Activated CD8-positive, alpha-beta memory T cell treated with anti-CD3 and anti-CD28 coated beads, Interleukin-2, amount 10 ng/mL, durations not matched to agents 7 days and 5 days (primary cell): ENCODE results near the gene MUC5AC. TPM values are rescaled to one million over a fixed set of nuclear protein-coding genes. Genes with fewer than 3 reads are reported as not detected.
"Not testable (repeated sequence)": the region's sequence is repeated elsewhere in the genome, so short reads cannot be mapped to it uniquely, and the experiment has no call there.

Experiments used
- ATAC-seq: fragments of 150-1000 bp; cut with Tn5 transposase; one replicate; pipeline ENCODE4 v1.10.0; 2021; ENCODE audit warnings: moderate library complexity
- CTCF ChIA-PET: fragments of 350-600 bp; sonication (Branson Sonifier 250); formaldehyde crosslinking; loops from one replicate; lab custom pipeline; 2021; ENCODE audit warnings: antibody characterized with exemption; lab: Charles Lee
- DNase-seq: peaks from one replicate; pipeline ENCODE4 v3.0.0-alpha.2; 2020
- H3K27ac Mint-ChIP-seq: one replicate; pipeline ENCODE4 v1.8.0; 2021; ENCODE audit warnings: mild to moderate bottlenecking, mixed read lengths
- H3K27me3 Mint-ChIP-seq: one replicate; pipeline ENCODE4 v1.8.0; 2021; ENCODE audit warnings: mixed read lengths
- H3K36me3 Mint-ChIP-seq: one replicate; pipeline ENCODE4 v1.8.0; 2021; ENCODE audit warnings: mild to moderate bottlenecking, mixed read lengths
- H3K4me1 Mint-ChIP-seq: one replicate; pipeline ENCODE4 v1.8.0; 2021; ENCODE audit warnings: mixed read lengths
- H3K4me3 Mint-ChIP-seq: one replicate; pipeline ENCODE4 v1.8.0; 2021; ENCODE audit warnings: mild to moderate bottlenecking, moderate library complexity, mixed read lengths
- H3K9me3 Mint-ChIP-seq: one replicate; pipeline ENCODE4 v1.8.0; 2022; ENCODE audit warnings: low read depth, mixed read lengths
- total RNA-seq, 2 experiments: library from RNA; stranded (reverse); gene quantifications; one replicate each; pipeline ENCODE4 v1.2.3, GENCODE V29; 2021

MUC5AC gene, protein sequence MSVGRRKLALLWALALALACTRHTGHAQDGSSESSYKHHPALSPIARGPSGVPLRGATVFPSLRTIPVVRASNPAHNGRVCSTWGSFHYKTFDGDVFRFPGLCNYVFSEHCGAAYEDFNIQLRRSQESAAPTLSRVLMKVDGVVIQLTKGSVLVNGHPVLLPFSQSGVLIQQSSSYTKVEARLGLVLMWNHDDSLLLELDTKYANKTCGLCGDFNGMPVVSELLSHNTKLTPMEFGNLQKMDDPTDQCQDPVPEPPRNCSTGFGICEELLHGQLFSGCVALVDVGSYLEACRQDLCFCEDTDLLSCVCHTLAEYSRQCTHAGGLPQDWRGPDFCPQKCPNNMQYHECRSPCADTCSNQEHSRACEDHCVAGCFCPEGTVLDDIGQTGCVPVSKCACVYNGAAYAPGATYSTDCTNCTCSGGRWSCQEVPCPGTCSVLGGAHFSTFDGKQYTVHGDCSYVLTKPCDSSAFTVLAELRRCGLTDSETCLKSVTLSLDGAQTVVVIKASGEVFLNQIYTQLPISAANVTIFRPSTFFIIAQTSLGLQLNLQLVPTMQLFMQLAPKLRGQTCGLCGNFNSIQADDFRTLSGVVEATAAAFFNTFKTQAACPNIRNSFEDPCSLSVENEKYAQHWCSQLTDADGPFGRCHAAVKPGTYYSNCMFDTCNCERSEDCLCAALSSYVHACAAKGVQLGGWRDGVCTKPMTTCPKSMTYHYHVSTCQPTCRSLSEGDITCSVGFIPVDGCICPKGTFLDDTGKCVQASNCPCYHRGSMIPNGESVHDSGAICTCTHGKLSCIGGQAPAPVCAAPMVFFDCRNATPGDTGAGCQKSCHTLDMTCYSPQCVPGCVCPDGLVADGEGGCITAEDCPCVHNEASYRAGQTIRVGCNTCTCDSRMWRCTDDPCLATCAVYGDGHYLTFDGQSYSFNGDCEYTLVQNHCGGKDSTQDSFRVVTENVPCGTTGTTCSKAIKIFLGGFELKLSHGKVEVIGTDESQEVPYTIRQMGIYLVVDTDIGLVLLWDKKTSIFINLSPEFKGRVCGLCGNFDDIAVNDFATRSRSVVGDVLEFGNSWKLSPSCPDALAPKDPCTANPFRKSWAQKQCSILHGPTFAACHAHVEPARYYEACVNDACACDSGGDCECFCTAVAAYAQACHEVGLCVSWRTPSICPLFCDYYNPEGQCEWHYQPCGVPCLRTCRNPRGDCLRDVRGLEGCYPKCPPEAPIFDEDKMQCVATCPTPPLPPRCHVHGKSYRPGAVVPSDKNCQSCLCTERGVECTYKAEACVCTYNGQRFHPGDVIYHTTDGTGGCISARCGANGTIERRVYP (N-terminal part only)
- not detected for total RNA-seq

DNA sequence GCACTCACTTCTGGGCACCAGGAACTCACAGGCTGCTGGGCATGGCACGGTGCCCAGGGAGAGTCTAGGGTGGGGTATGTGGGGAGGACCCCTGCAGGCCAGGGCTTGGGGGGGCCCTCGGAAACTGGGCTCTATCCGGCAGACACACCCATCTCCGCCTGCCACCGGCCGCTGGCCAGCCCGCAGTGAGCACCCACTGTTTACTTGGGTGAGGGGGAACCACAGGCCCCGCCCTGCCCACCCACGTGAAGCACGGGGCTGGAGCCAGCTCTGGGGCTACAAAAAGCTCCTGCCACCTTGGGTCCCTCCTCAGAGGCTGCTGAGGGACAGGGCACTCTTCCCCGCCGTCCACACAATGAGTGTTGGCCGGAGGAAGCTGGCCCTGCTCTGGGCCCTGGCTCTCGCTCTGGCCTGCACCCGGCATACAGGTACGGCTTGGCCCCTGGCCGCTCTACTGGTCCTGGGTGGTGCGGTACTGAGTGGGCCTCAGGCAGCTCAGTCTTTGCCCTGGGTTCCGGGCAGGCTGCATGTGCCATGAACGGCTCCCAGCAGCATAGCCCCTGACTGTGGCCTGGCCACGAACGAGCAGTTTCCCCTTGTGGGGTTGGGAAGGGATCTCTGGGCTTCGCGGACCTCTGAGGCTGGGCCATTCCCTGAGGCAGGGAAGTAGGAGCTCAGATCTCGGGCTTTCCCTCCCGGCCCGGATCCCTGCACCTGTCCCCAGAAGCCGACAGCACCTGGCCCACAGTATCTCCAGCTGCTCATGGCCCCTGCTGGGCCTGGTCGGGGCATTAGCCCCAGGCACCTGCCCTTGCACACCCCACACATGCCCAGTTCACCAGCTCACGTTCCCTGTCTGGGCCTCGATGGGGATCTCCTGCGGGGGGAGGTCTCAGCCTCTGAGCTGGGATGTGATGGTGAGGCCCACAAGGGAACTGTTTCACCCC, at the start of gene MUC5AC:
TSS of gene MUC5AC (plus strand) at position 309 of the 947 bp plus-strand sequence. CDS start at position 356, 47 bp downstream.
- Mint-ChIP-seq H3K4me3 (no peak within 1 kb of the TSS), H3K27me3 (no peaks in the 10 kb centered on the region), H3K36me3 (no peaks in the 10 kb centered on the region), H3K4me1 (no peaks in the 10 kb centered on the region), H3K27ac (no peak within 1 kb of the TSS), H3K9me3 (no peaks in the 10 kb centered on the region)
- DNase-seq (no peak), ATAC-seq (no peak)
- CTCF ChIA-PET: no interaction called here

DNA sequence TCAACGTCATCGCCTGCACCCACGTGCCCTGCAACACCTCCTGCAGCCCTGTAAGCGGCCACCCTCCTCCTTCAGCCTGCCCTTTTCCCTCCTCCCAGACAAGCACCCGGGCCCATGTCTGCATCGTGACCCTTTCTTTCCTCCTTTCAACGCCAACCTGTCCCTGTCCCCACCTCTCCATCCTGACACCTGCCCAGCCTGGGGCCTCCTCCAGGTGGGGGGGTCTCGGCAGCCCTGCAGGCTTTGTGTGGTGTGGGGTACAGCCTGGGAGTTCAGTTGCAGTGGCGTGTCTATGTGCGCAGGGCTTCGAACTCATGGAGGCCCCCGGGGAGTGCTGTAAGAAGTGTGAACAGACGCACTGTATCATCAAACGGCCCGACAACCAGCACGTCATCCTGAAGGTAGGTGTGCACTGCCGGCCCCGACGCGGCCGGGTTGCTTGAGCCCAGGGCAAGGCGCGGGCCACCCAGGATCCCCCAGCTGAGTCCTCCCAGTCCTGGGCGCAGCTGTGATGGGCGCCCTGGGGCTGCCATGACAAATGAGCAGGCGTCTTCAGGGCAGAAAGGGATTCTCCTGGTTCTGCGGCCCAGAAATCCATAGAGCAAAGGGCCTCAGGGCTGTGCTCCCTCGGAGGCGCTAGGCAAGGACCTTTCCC, 49.4 kb upstream of the MUC5AC start:
- no peak for ATAC-seq
- no peak overlapping the region for H3K27ac Mint-ChIP-seq
- H3K4me3 Mint-ChIP-seq: no peak overlapping the region
- H3K4me1 Mint-ChIP-seq: no peaks in the 10 kb centered on the region
- CTCF ChIA-PET: no interaction called here
- H3K27me3 Mint-ChIP-seq: no peaks in the 10 kb centered on the region
- no peaks in the 10 kb centered on the region for H3K9me3 Mint-ChIP-seq
- no peak for DNase-seq
- no peaks in the 10 kb centered on the region for H3K36me3 Mint-ChIP-seq

DNA sequence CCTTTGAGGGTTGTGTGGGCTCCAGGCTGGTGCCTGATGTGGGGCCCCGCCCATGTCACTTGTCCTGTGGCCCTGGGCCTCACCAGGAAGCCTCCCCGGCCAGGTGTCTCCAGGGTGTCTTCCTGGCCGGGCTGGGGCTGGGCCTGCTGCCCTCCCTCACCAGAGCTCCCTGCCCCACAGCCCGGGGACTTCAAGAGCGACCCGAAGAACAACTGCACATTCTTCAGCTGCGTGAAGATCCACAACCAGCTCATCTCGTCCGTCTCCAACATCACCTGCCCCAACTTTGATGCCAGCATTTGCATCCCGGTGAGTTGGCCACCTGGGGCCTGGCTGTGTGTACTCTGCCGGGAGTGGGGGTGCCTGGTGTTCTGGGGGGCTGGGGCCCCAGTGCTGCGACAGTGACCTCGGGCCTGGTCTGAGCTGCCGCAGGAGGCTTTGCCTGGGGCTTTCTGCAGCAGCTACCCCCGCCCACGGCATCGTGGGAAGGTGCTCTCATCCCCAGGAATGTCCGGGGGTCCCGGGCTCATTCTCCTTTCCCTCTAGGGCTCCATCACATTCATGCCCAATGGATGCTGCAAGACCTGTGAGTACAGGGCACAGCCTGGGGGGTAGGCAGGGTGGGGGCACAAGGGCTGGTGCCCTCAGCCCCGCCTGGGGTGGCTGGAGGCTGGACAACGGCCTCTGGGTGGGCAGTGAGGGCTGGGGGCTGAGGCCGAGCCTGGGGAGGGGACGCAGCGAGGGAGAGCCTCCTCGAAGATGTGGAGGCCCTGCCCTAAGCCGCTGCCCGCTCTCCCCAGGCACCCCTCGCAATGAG, 48.4 kb upstream of the MUC5AC start:
- H3K27me3 Mint-ChIP-seq: no peaks in the 10 kb centered on the region
- no peaks in the 10 kb centered on the region for H3K9me3 Mint-ChIP-seq
- H3K36me3 Mint-ChIP-seq: no peaks in the 10 kb centered on the region
- no peak for DNase-seq
- no peaks in the 10 kb centered on the region for H3K4me1 Mint-ChIP-seq
- CTCF ChIA-PET: no interaction called here
- H3K4me3 Mint-ChIP-seq: no peak overlapping the region
- ATAC-seq: no peak
- no peak overlapping the region for H3K27ac Mint-ChIP-seq

DNA sequence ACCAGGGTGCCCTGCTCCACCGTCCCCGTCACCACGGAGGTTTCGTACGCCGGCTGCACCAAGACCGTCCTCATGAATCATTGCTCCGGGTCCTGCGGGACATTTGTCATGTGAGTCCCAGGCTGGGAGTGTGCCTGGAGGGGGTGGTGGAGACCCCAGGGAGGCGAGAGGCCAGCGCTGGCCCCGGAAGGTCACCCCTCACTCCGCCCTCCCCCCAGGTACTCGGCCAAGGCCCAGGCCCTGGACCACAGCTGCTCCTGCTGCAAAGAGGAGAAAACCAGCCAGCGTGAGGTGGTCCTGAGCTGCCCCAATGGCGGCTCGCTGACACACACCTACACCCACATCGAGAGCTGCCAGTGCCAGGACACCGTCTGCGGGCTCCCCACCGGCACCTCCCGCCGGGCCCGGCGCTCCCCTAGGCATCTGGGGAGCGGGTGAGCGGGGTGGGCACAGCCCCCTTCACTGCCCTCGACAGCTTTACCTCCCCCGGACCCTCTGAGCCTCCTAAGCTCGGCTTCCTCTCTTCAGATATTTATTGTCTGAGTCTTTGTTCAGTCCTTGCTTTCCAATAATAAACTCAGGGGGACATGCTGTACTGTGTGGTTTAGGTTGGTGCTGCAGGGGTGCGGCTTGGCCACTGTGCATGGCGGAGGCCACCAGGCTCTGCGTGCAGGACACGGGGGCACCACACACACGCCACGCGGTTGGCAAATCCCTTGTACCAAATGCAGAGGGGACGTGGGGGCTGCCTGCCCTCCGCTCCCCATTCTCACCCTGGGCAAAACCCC, 47.6 kb upstream of the MUC5AC start:
- no peaks in the 10 kb centered on the region for H3K9me3 Mint-ChIP-seq
- H3K4me1 Mint-ChIP-seq: no peaks in the 10 kb centered on the region
- H3K27ac Mint-ChIP-seq: no peak overlapping the region
- ATAC-seq (no peak), DNase-seq (no peak)
- CTCF ChIA-PET: no interaction called here
- no peaks in the 10 kb centered on the region for H3K27me3 Mint-ChIP-seq
- H3K36me3 Mint-ChIP-seq: no peaks in the 10 kb centered on the region
- no peak overlapping the region for H3K4me3 Mint-ChIP-seq

DNA sequence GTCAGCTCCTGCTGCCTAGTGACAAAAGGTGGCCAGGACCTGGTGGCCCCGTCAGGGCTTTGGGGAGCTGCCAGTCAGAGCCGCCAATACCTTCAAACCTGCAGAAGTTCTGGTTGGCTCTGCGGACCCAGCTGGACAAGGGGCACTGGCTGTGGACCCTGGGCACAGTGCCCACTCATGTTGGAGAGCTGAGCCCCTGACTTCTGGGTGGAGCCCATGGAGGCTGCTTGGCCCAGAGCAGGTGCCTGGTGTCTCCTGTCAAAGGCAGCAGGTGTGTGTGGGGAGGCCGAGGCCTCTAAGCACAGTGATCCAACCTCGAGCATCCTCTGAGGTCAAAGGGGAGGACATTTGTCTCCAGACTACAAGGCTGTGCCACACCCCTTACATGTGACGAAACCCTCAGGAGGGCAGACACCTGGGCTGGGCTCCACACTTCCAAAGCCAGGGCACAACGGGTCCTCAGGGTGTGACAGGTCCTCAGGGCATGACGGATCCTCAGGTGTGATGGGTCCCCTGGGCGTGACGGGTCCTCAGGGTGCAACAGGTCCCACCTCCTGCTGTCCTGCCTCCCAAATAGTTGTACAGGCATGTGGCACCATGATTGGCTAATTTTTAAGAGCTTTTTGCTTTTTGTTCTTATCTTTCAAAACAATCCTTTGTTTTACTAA, 46.1 kb upstream of the MUC5AC start:
- Mint-ChIP-seq H3K9me3 (no peaks in the 10 kb centered on the region), H3K4me3 (no peak overlapping the region), H3K4me1 (no peaks in the 10 kb centered on the region), H3K27ac (no peak overlapping the region), H3K27me3 (no peaks in the 10 kb centered on the region), H3K36me3 (no peaks in the 10 kb centered on the region)
- ATAC-seq: no peak
- CTCF ChIA-PET: no interaction called here
- DNase-seq: no peak

DNA sequence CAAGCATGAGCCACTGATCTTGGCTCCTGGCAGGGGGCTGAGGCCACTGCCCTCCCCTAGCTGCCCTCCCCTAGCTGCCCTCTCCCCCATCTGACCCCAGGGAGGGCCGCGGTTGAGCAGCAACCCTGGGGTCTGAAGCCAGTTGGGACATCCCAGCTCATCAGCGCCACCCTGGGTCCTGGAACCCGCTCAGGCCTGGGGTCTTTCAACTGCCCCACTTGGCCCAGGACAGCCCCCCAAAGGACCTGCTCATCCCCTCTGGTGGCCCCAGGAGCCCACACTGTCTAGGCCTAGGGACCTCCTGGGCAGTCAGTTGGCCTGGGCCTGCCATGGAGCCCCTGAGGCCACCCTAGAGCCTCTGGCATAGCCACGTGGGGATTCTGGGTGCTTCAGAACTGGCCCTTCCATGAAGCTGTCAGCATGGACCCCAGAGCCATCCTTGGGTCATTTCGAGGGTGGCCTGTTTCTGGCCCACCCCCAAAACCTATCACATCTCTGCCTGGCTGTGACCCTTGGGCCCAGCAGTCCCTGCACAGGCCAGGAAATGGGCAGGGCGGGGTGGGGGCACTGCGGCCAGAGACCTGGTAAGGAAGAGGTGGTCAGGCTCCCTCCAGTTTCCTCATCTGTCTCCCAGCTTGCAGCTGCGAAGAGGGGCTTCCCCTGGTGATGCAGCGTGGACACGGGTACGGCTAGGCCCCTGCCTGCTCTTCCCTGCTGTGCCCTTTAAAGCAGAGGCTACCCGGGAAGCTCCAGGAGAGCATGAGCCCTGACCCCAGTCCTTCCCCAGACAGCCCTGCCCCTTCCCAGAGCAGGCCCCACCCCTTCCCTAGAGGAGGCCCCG, 45.2 kb upstream of the MUC5AC start:
- Mint-ChIP-seq H3K4me3 (no peak overlapping the region), H3K4me1 (no peaks in the 10 kb centered on the region), H3K36me3 (no peaks in the 10 kb centered on the region), H3K9me3 (no peaks in the 10 kb centered on the region), H3K27ac (no peak overlapping the region), H3K27me3 (no peaks in the 10 kb centered on the region)
- DNase-seq (no peak), ATAC-seq (no peak)
- CTCF ChIA-PET: no interaction called here

DNA sequence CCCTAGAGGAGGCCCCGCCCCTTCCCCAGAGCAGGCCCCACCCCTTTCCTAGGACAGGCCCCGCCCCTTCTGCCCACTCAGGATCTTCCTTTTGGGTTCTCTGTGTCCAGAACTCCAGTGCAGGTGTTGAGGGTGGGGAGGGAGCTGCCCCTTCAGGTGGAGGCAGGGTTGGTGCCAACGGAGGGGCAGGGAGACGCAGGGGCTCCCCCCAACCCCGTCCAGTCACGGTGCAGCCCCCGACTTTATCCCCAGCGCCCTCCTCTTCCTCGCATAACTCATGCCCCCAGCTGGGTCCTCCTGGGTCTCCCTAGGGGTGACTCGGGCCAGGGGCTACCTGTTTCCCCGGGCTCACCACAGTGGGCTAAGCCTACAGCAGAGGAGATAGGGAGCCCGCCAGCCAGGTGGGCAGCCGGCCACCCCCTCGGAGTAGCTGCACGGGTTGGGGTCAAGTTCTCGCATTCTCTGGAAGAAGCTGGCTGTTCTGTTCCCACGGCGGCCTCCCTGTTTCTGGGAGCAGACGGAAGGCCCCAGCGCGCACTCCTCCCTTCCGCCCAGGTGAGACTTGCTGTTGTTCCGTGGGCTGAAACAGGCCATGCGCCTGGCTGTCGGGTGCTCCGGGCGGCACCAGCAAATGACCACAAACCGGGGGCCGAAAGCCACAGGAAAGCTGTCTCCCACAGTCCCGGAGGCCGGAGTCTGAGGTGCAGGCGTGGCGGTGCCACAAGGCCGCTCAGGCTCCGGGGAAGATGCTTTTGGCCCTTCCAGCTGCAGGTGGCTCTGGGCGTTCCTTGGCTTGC, 44.1 kb upstream of the MUC5AC start:
- CTCF ChIA-PET: no interaction called here
- no peaks in the 10 kb centered on the region for H3K27me3 Mint-ChIP-seq
- H3K4me1 Mint-ChIP-seq: no peaks in the 10 kb centered on the region
- ATAC-seq (no peak), DNase-seq (no peak)
- no peaks in the 10 kb centered on the region for H3K9me3 Mint-ChIP-seq
- H3K27ac Mint-ChIP-seq: no peak overlapping the region
- no peak overlapping the region for H3K4me3 Mint-ChIP-seq
- H3K36me3 Mint-ChIP-seq: no peaks in the 10 kb centered on the region

DNA sequence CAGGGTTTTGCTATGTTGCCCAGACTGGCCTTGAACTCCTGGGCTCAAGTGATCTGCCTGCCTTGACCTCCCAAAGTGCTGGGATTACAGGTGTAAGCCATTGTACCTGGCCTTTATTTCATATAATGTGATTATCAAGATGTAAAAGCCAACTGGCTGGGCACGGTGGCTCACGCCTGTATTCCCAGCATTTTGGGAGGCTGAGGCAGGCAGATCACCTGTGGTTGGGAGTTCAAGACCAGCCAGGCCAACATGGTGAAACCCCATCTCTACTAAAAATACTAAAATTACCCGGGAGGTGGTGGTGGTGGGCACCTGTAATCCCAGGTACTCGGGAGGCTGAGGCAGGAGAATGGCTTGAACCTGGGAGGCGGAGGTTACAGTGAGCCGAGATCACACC, 42.5 kb upstream of the MUC5AC start:
- ATAC-seq, H3K27me3 Mint-ChIP-seq, H3K4me1 Mint-ChIP-seq, CTCF ChIA-PET, H3K27ac Mint-ChIP-seq, H3K9me3 Mint-ChIP-seq, H3K4me3 Mint-ChIP-seq, DNase-seq, H3K36me3 Mint-ChIP-seq: not testable (repeated sequence)

DNA sequence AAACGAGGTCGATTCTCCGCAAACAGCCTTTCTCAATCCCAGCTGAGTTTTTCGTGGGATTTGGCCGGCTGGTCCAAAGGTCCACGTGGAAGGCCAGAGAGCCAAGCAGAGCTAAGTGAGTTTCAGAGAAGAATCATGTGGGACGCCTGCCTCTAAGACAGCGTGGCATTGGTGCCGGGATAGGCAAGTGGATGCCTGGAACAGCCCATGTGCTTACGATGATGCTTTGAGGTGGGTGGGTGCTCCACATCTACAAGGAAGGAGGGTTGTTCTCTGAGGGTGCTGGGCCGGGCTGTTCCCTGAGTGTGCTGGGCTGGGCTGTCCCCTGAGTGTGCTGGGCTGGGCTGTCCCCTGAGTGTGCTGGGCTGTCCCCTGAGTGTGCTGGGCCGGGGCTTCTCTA, 41.6 kb upstream of the MUC5AC start:
- CTCF ChIA-PET: no interaction called here
- no peaks in the 10 kb centered on the region for H3K4me1 Mint-ChIP-seq
- H3K36me3 Mint-ChIP-seq: no peaks in the 10 kb centered on the region
- H3K4me3 Mint-ChIP-seq: no peak overlapping the region
- no peak for ATAC-seq
- no peak overlapping the region for H3K27ac Mint-ChIP-seq
- H3K9me3 Mint-ChIP-seq: no peaks in the 10 kb centered on the region
- no peaks in the 10 kb centered on the region for H3K27me3 Mint-ChIP-seq
- no peak for DNase-seq
